Measurements from ENCODE around the gene TMEM266.
"Not testable (repeated sequence)": the region's sequence is repeated elsewhere in the genome, so short reads cannot be mapped to it uniquely, and the experiment has no call there.

TMEM266 gene

GRCh38 chr15:76059320-76060117 is at the start of gene TMEM266:
TMEM266 (plus strand) TSS chr15:76059985; CDS start chr15:76134264, 74,279 bp downstream.
- H3K4me3 Mint-ChIP-seq, result peak within 1 kb of the TSS; percentile 85
- H3K4me1 Mint-ChIP-seq, result peaks cover 25% of the 10 kb centered on the region
- H3K36me3 Mint-ChIP-seq (ENCODE audit: low read depth), result no peaks in the 10 kb centered on the region
- no peak within 1 kb of the TSS for H3K27ac Mint-ChIP-seq
- TF ChIP-seq, protein P1, sequence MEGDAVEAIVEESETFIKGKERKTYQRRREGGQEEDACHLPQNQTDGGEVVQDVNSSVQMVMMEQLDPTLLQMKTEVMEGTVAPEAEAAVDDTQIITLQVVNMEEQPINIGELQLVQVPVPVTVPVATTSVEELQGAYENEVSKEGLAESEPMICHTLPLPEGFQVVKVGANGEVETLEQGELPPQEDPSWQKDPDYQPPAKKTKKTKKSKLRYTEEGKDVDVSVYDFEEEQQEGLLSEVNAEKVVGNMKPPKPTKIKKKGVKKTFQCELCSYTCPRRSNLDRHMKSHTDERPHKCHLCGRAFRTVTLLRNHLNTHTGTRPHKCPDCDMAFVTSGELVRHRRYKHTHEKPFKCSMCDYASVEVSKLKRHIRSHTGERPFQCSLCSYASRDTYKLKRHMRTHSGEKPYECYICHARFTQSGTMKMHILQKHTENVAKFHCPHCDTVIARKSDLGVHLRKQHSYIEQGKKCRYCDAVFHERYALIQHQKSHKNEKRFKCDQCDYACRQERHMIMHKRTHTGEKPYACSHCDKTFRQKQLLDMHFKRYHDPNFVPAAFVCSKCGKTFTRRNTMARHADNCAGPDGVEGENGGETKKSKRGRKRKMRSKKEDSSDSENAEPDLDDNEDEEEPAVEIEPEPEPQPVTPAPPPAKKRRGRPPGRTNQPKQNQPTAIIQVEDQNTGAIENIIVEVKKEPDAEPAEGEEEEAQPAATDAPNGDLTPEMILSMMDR (IDR thresholded peaks at IDR 0.05), result no peak
- H3K9me3 Mint-ChIP-seq, result no peaks in the 10 kb centered on the region
- peaks cover 60% of the 10 kb centered on the region for H3K27me3 Mint-ChIP-seq (ENCODE audit: low read depth, poor library complexity)
- peak; percentile 82 for DNase-seq

DNA sequence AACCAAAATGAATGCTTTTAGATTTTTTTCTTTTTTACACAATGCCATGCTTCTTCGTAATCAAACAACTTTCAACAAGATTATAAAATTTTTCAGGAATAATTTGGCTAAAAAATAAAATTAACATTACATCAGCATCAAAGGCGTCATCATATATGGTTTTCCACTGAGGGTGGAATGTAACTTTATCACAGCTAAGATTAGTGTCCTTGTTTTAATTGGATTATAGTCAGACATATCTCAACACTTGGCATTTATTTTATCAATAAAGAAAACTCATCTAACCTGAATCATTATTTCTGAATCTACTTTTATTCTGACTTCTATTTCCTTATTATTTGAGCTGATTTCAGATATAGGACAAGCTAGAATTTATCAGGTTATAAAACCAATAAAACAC is 49.2 kb upstream of the TMEM266 start:
- Mint-ChIP-seq H3K9me3 (peaks cover 20% of the 10 kb centered on the region), H3K36me3 (ENCODE audit: low read depth) (no peaks in the 10 kb centered on the region), H3K4me1 (peaks cover 6% of the 10 kb centered on the region), H3K27me3 (ENCODE audit: low read depth, poor library complexity) (peaks cover 8% of the 10 kb centered on the region), H3K27ac (no peak overlapping the region), H3K4me3 (no peak overlapping the region)
- TF ChIP-seq, protein P1 (IDR thresholded peaks at IDR 0.05), result no peak
- DNase-seq, result no peak

DNA sequence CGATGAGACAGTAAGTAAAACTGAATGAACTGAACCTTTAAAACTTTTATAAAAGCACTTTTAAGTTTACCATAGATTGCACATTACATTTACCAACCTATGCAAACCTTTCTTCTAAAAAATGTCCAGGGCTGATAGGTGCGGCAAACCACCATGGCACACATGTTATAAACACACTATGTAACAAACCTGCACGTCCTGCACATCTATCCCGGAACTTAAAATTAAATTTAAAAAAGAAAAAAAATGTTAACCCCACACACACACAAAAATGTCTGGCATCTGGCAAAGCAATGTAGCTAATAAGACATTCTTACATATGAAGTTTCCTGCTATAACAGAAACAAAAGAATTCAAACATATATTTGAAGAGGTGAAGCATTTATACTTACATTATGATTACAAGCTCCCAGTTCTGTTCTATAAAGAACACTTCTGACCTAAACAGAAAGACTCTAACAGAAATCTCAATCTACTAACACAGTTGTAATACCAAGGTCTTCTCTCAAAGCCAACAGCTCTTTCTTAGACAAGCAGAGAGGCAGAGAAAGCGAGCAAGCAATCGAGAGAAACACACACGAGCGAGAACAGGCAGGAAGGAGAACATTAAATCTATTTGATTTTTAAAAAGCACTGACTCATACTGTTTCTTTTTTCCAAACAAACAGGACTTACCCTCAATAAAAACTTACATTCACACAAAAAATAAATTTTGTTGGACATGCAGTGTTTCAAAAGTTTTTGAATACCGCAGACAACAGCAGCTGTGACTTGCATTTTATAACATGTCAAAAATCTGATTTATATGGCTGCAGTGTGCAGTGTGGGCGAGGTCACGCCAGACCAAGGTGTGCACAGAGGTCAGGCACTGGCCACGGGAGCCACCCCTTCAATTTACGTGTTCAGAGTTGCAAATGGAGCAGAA is 47.9 kb upstream of the TMEM266 start, which contains the start of gene NRG4:
TSS of gene NRG4 (minus strand) at position 798 of the 925 bp plus-strand sequence. CDS start 1,194 bp downstream, outside the sequence.
- peaks cover 8% of the 10 kb centered on the region for H3K27me3 Mint-ChIP-seq (ENCODE audit: low read depth, poor library complexity)
- H3K9me3 Mint-ChIP-seq, result peaks cover 32% of the 10 kb centered on the region
- H3K4me3 Mint-ChIP-seq, result no peak within 1 kb of the TSS
- no peak for DNase-seq
- peak within 1 kb of the TSS; percentile 63 for H3K27ac Mint-ChIP-seq
- H3K4me1 Mint-ChIP-seq, result peaks cover 6% of the 10 kb centered on the region
- no peaks in the 10 kb centered on the region for H3K36me3 Mint-ChIP-seq (ENCODE audit: low read depth)
- TF ChIP-seq, protein P1 (IDR thresholded peaks at IDR 0.05), result no peak

DNA sequence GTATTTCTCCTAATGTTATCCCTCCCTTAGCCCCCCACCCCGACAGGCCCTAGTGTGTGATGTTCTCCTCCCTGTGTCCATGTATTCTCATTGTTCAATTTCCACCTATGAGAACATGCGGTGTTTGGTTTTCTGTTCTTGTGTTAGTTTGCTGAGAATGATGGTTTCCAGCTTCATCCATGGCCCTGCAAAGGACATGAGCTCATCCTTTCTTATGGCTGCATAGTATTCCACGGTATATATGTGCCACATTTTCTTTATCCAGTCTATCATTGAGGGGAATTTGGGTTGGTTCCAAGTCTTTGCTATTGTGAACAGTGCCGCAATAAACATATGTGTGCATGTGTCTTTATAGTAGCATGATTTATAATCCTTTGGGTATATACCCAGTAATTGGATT is 46.3 kb upstream of the TMEM266 start:
- not testable (repeated sequence) for H3K36me3 Mint-ChIP-seq (ENCODE audit: low read depth); H3K4me3 Mint-ChIP-seq; H3K27me3 Mint-ChIP-seq (ENCODE audit: low read depth, poor library complexity); H3K4me1 Mint-ChIP-seq; DNase-seq; H3K27ac Mint-ChIP-seq
- peaks cover 45% of the 10 kb centered on the region for H3K9me3 Mint-ChIP-seq

DNA sequence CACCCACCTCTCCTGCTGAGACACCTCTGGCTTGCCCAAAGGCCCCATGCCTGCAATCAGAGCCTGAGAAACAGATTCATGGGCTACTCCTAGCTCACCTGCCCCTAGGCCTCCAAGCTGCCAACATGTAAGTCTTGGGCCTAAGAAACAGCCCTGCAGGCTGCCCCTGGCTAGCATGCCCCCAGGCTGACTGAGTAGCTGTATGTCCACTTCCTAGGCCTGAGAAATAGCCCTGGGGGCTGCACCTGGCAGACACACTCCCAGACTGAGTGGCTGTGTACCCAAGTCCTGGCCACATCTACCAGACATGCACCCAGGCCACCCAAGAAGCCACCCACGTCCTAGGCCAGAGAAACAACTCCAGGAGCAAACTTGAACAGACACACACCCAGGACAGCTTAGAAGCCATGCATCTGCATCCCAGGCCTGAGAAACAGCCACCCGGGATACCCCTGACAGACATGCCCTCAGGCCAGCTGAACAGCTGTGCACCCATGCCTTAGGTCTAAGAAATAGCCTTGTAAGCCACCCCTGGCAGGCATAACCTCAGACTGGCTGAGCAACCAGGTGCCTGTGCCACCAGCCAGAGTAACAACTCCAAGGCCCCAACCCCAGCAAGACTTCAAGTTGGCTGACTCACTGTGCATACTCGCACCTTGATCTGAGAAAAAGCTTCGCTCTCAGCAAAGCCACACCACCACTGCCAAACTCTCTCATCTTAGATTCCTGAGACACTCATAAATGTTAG is 35.6 kb upstream of the TMEM266 start:
- Mint-ChIP-seq H3K27ac (no peak overlapping the region), H3K4me1 (no peaks in the 10 kb centered on the region), H3K9me3 (peaks cover 36% of the 10 kb centered on the region), H3K36me3 (ENCODE audit: low read depth) (no peaks in the 10 kb centered on the region), H3K27me3 (ENCODE audit: low read depth, poor library complexity) (no peaks in the 10 kb centered on the region), H3K4me3 (no peak overlapping the region)
- TF ChIP-seq, protein P1 (IDR thresholded peaks at IDR 0.05), result no peak
- DNase-seq, result no peak

All from nephron progenitor cell (in vitro differentiated cells).